ENCODE results near the gene ACTC1.

ACTC1 gene

GRCh38 chr15:34757262-34757661 is 38.1 kb downstream of the ACTC1 start:
- no peak for DNase-seq (ENCODE audit: low spot score)

GRCh38 chr15:34755419-34755773 is 40.0 kb downstream of the ACTC1 start:
- DNase-seq (ENCODE audit: low spot score): no peak

GRCh38 chr15:34754674-34755418 is 40.5 kb downstream of the ACTC1 start, which contains the start of gene GJD2:
Gene GJD2, minus strand, starts transcription at chr15:34754998. Its CDS starts 510 bp downstream, at chr15:34754488.
- DNase-seq (ENCODE audit: low spot score): no peak

GRCh38 chr15:34754171-34754601 is 41.2 kb downstream of the ACTC1 start:
- no peak for DNase-seq (ENCODE audit: low spot score)

GRCh38 chr15:34753236-34753894 is 42.0 kb downstream of the ACTC1 start:
- DNase-seq (ENCODE audit: low spot score): peak; percentile 65

GRCh38 chr15:34749691-34750090 is 45.7 kb downstream of the ACTC1 start:
- no peak for DNase-seq (ENCODE audit: low spot score)

Measured in hepatic stellate cell (primary cell).